ENCODE measurements around the gene SDHAF2.

DNA sequence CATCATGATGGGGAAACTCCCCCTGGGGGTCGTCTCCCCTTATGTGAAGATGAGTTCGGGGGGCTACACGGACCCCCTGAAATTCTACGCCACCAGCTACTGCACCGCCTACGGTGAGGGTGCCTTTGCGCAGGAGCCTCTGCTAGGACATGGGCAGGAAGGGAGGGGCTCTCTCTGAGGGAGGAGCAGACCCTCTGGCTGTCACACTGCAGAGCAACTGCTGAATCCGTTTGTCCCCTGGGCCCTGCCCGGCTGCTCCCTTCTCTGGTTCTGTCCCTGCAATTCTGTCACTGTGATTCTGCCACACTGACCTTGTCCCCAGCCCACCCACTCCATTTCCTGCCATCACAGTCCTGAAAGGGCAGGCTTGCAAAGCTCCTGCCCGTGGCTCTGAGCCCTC is 51.9 kb downstream of the SDHAF2 start:
- TF ChIP-seq, protein P1, sequence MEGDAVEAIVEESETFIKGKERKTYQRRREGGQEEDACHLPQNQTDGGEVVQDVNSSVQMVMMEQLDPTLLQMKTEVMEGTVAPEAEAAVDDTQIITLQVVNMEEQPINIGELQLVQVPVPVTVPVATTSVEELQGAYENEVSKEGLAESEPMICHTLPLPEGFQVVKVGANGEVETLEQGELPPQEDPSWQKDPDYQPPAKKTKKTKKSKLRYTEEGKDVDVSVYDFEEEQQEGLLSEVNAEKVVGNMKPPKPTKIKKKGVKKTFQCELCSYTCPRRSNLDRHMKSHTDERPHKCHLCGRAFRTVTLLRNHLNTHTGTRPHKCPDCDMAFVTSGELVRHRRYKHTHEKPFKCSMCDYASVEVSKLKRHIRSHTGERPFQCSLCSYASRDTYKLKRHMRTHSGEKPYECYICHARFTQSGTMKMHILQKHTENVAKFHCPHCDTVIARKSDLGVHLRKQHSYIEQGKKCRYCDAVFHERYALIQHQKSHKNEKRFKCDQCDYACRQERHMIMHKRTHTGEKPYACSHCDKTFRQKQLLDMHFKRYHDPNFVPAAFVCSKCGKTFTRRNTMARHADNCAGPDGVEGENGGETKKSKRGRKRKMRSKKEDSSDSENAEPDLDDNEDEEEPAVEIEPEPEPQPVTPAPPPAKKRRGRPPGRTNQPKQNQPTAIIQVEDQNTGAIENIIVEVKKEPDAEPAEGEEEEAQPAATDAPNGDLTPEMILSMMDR (conservative IDR thresholded peaks at IDR 0.05; ENCODE audit: low read depth, low read length), result no peak
- TF ChIP-seq MXI1 (IDR thresholded peaks at IDR 0.05; ENCODE audit: borderline replicate concordance, low read depth, low read length) (no peak), POLR2A (IDR thresholded peaks at IDR 0.05; ENCODE audit: low read depth, low read length) (no peak)
- TF ChIP-seq, protein P2, sequence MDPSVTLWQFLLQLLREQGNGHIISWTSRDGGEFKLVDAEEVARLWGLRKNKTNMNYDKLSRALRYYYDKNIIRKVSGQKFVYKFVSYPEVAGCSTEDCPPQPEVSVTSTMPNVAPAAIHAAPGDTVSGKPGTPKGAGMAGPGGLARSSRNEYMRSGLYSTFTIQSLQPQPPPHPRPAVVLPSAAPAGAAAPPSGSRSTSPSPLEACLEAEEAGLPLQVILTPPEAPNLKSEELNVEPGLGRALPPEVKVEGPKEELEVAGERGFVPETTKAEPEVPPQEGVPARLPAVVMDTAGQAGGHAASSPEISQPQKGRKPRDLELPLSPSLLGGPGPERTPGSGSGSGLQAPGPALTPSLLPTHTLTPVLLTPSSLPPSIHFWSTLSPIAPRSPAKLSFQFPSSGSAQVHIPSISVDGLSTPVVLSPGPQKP (IDR thresholded peaks at IDR 0.05; ENCODE audit: borderline replicate concordance, low read depth, low read length), result no peak
